Activated CD8-positive, alpha-beta memory T cell treated with anti-CD3 and anti-CD28 coated beads for 24 hours (primary cell): ENCODE measurements around the gene MBTPS2.
"Not testable (repeated sequence)": the region's sequence is repeated elsewhere in the genome, so short reads cannot be mapped to it uniquely, and the experiment has no call there.

ENCODE experiments used
- DNase-seq: peaks from one replicate; pipeline ENCODE4 v3.0.0-alpha.2; 2020

Gene MBTPS2

GRCh38 chrX:21863241-21863640, 23.8 kb downstream of the MBTPS2 start:
- DNase-seq, result no peak

GRCh38 chrX:21865436-21865835, 26.0 kb downstream of the MBTPS2 start:
- no peak for DNase-seq

- DNase-seq, result no peak
Measured at GRCh38 chrX:21870494-21870893, 31.1 kb downstream of the MBTPS2 start.

- no peak for DNase-seq
Measured at GRCh38 chrX:21873063-21873775, 33.8 kb downstream of the MBTPS2 start.

GRCh38 chrX:21874182-21874581, 34.8 kb downstream of the MBTPS2 start:
- not testable (repeated sequence) for DNase-seq

- DNase-seq, result no peak
Measured at GRCh38 chrX:21875013-21875412, 35.6 kb downstream of the MBTPS2 start.

- DNase-seq, result no peak
Measured at GRCh38 chrX:21881881-21882574, 42.6 kb downstream of the MBTPS2 start.

- no peak for DNase-seq
Measured at GRCh38 chrX:21883258-21883657, 43.8 kb downstream of the MBTPS2 start.

GRCh38 chrX:21885568-21885967, 46.2 kb downstream of the MBTPS2 start:
- DNase-seq, result no peak

GRCh38 chrX:21905313-21905712, 65.9 kb downstream of the MBTPS2 start:
- no peak for DNase-seq

- DNase-seq, result no peak
Measured at GRCh38 chrX:21905953-21906352, 66.5 kb downstream of the MBTPS2 start.

- DNase-seq, result no peak
Measured at GRCh38 chrX:21907260-21907659, 67.8 kb downstream of the MBTPS2 start.

GRCh38 chrX:21911481-21911880, 72.1 kb downstream of the MBTPS2 start:
- no peak for DNase-seq

GRCh38 chrX:21912220-21912619, 72.8 kb downstream of the MBTPS2 start:
- no peak for DNase-seq

GRCh38 chrX:21912989-21913388, 73.6 kb downstream of the MBTPS2 start:
- no peak for DNase-seq

GRCh38 chrX:21926116-21926515, 86.7 kb downstream of the MBTPS2 start:
- DNase-seq, result no peak

- DNase-seq, result no peak
Measured at GRCh38 chrX:21926527-21927278, 87.3 kb downstream of the MBTPS2 start.

- no peak for DNase-seq
Measured at GRCh38 chrX:21929209-21929608, 89.8 kb downstream of the MBTPS2 start.

GRCh38 chrX:21930986-21931385, 91.6 kb downstream of the MBTPS2 start:
- DNase-seq, result no peak

- DNase-seq, result no peak
Measured at GRCh38 chrX:21932292-21933002, 93.0 kb downstream of the MBTPS2 start.

GRCh38 chrX:21933077-21933476, 93.7 kb downstream of the MBTPS2 start:
- no peak for DNase-seq

GRCh38 chrX:21934414-21934813, 95.0 kb downstream of the MBTPS2 start:
- DNase-seq, result no peak
